GM12892 (cell line): ENCODE measurements around the gene ANGPTL4.
A peak's percentile ranks its signal among the peaks of the same experiment; 100 is the strongest.
"Not testable (repeated sequence)": the region's sequence is repeated elsewhere in the genome, so short reads cannot be mapped to it uniquely, and the experiment has no call there.

Source experiments
- DNase-seq: peaks from one replicate; pipeline ENCODE4 v3.0.0; 2011; ENCODE audit not compliant: insufficient read length
- FAIRE-seq: peaks from 2 replicates; lab custom pipeline; 2011; peaks lifted over from hg19 to GRCh38; lab: Jason Lieb, UNC
- POLR2A ChIP-seq: IDR thresholded peaks from 2 replicates; pipeline ENCODE4 v1.6.1; 2011; ENCODE audit warnings: low read depth, low read length, control low read depth
- POLR2AphosphoS5 ChIP-seq: IDR thresholded peaks from 2 replicates; pipeline ENCODE4 v1.6.1; 2011; ENCODE audit warnings: low read depth, low read length, control low read depth
- TAF1 ChIP-seq: IDR thresholded peaks from 2 replicates; pipeline ENCODE4 v1.6.1; 2011; ENCODE audit warnings: low read depth, mild to moderate bottlenecking, control low read depth, low read length, borderline replicate concordance

The ANGPTL4 gene

DNA sequence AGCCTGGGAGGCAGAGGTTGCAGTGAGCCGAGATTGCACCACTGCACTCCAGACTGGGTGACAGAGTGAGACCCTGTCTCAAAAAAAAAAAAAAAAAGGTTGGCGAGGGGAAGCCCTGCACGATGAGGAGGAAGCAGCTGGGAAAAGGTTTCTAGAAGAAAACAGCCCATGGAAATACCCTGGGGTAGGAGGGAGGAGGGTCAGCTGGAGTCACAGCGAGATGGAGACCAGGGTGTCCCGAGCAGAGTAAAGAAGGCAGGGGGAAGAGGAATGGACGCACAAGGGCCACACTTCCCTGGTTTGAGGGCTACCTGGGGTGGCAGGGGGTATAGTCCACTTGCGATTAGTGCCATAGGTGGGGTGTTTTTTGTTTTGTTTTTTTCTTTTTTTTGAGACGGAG, 27.3 kb upstream of the ANGPTL4 start:
- TF ChIP-seq POLR2A, result no peak
- TF ChIP-seq POLR2AphosphoS5, result no peak
- TF ChIP-seq TAF1, result no peak
- FAIRE-seq, result no peak
- DNase-seq, result no peak

DNA sequence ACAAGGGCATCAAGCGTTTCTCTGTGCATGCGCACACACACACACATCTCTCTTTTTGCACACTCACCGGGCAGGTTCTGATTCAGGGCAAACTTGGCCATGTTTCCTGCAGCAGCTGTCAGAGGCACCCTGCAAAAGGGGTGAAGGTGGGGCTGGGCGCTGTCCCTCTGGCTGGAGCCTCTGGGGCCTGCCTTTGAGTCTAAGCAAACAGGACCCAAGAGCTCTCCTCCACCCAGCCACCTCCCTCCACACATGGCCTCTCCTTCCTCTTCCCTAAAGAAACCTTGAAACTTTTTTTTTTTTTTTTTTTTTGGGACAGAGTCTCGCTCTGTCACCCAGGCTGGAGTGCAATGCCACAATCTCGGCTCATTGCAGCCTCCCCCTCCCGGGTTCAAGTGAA, 26.2 kb upstream of the ANGPTL4 start:
- DNase-seq, result no peak
- TF ChIP-seq POLR2A (no peak), TAF1 (no peak), POLR2AphosphoS5 (no peak)
- FAIRE-seq, result no peak

DNA sequence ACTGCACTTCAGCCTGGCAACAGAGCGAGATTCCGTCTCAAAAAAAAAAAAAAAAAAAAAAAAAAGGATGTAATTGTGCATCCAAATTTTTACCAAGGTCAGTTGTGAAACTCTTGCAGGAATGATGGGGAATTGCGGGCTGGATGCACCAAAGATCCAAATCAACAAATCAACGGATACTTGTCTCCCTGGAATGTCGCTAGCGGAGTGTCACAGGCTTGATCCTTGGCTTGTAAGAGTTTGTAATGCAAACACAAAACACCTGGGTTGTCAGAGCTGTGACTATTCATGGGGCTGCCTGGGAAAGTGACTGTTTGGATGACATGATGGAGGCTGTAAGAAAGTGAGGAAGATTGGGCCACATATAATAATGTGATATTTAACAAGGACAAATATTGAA, 25.1 kb upstream of the ANGPTL4 start:
- TF ChIP-seq POLR2AphosphoS5 (no peak), POLR2A (no peak), TAF1 (no peak)
- DNase-seq (no peak), FAIRE-seq (no peak)

DNA sequence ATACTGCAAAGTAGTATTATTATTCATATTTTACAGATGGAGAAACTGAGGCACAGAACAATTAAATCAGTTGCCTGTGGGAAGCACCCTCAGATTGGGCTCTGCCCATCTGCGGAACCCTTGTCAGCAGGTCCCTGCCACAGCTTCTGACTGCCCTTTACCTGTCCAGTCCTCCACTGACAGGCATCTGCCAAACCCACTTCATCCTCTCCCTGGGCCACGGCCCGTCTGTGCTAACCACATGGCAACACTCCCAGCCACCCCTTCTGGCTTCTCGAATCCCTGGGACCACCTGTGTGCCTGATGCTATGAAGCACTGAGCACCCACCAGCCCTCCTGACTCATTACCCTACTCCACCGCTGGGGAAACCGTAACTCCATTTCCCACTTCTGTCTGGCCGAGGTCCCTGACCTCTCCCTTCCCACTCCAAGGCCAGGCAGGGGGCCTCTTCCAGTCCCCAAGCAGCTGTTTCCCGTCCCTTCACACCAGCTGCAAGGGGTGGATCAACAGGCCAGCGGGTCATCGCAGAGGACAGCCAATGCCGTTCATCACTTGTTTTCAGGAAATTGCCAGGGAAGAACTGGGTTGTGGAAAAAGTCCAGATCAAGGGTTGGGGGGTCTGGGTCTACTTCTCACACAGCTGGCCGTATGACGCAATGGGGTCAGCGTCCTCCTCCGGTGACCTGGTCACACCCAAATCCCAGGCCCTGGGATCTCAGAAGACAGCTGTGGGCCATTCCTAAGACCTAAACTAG, 23.4 kb upstream of the ANGPTL4 start:
- FAIRE-seq, result no peak
- TF ChIP-seq TAF1 (no peak), POLR2A (no peak), POLR2AphosphoS5 (no peak)
- DNase-seq, result no peak

DNA sequence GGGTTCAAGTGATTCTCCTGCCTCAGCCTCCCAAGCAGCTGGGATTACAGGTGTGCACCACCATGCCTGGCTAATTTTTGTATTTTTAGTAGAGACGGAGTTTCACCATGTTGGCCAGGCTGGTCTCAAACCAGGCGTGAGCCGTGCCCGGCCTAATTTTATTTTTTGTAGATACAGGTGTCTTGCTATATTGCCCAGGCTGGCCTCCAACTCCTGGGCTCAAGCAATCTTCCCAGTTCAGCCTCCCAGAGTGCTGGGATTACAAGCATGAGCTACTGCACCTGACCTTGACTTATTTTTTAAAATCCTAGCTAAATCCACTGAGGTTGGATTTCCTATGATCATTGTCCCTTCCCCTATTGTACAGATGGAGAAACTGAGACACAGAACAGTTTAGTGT, 22.5 kb upstream of the ANGPTL4 start:
- not testable (repeated sequence) for FAIRE-seq, DNase-seq

DNA sequence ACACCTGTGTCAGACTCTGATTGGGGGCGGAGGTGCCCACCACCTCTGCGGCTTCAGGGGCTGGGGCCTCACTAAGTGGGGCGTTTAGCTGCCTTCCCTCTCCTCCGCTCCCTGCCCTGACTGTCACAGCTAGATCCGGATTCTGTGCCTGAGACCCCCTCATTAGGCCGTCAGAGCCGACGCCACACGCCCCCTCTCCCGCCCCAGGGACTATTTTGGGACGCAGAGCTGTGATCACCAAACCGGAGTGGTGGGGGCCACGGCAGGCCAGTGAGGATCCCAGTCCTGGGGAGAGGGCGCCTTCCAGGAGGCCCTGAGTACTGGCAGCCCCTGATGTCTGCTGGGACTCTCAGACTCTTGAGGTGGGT, 21.7 kb upstream of the ANGPTL4 start:
- FAIRE-seq, result no peak
- TF ChIP-seq POLR2AphosphoS5 (no peak), TAF1 (no peak), POLR2A (no peak)
- DNase-seq, result no peak

DNA sequence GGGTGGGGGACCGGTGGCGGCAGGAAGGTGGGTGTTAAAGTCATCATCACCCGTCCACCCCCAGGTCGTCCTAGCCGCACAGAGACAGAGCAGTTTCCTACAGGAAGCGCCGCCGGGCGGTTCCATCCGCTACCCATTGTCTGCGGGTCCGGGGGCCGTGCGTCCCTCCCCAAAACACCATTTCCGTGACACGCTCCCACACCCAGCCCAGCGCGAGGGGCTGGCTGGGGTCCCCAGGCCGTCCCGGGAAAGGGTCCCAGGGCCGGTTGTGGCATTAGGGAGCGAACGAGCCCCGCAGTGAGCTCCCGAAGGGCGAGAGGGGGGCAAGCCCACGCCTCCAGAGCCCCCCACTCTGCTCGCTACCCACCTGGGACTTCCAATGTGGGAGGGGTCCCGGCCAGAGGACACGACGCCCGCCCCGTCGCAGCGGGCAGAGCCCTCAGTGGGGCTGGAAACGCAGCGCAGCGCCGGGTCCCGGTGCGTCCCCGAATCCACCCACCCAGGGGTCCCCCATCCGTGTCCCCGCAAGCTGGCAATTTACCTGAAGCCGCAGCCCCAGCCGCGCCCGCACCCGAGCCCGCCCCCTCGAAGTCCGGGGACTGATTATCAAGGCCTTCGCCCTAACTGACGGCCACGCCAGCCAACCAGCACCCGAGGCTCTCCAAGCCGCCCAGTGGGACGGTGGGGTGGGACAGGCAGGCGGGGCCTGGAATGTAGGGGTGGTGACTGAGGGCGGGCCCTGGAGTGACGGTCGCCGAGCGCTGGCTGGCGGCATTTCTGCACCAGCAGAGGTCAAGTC, 21.1 kb upstream of the ANGPTL4 start, which contains the start of gene KANK3:
KANK3 (minus strand) TSS at position 579 of the 799 bp plus-strand sequence. CDS start 5,434 bp downstream, outside the sequence.
- TF ChIP-seq TAF1 (no peak), POLR2A (no peak), POLR2AphosphoS5 (no peak)
- peak; percentile 78 for FAIRE-seq
- DNase-seq, result peak; percentile 99

DNA sequence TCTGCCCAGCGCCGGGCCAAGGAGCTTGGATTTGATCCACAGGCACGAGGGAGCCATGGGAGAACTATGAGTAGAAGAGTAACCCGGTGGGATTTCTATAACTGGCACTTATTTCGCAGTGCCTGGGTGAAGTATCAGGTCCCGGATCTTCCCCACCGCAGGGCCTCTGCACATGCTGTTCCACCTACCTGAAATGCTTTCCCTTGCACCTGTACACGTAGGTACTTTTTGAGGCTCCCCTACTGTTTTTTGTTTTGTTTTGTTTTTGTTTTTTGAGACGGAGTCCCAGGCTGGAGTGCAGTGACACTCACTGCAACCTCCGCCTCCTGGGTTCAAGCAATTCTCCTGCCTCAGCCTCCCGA, 20.5 kb upstream of the ANGPTL4 start:
- DNase-seq, result no peak
- FAIRE-seq, result no peak
- TF ChIP-seq TAF1 (no peak), POLR2AphosphoS5 (no peak), POLR2A (no peak)

DNA sequence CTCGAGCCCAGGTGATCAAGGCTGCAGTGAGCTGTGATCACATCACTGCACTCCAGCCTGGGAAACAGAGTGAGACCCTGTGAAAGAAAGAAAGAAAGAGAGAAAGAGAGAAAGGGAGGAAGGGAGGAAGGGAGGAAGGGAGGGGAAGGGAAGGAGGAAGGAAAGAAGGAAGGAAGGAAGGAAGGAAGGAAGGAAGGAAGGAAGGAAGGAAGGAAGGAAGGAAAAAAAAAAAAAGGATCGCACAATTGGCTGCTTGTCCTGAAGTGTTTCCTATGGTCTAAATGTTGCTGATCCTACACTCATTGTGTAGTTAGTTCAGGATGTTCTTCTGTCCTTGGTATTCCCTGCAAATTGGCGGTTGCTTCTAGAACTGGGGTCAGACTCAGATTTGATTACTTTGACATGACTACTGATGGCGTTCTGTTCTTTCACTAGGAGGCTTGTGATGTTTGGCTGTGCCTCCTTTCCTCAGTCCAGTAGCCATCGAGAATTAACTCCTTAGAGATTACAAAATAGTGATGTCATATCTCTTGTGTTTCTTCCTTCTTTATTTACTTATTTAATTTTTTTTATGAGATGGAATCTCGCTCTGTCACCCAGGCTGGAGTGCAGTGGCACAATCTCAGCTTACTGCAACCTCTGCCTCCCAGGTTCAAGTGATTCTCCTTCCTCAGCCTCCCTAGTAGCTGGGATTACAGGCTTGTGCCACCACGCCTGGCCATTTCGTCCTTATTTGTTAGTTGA, 14.2 kb upstream of the ANGPTL4 start:
- not testable (repeated sequence) for FAIRE-seq

DNA sequence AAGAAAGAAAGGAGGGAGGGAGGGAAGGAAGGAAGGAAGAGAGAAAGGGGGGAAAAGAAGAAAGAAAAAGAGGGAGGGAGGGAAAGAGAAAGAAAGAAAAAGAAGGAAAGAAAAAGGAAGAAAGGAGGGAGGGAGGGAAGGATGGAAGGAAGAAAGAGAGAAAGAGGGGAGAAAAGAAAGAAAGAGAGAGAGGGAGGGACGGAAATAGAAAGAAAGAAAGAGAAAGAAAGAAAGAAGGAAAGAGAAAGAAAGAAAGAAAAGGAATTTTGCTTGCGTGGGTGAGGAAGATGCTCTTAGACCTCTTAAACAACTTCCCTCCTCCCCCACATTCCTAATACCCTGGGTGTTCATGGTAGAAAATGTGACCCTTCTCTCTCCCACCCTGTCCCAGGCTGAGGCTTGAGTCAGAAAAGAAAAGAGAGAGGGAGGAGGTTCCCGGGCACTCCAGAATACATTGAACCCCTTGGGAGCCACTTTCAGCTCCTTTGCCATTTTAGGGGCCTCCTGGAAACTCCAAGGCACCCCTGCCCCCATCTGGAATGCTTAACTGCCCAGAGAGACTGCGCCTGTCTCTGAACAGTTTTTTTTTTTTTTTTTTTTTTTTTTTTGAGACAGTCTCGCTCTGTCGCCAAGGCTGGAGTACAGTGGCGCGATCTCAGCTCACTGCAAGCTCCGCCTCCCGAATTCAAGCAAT, 11.7 kb upstream of the ANGPTL4 start:
- DNase-seq (no peak), FAIRE-seq (no peak)
- TF ChIP-seq POLR2A (no peak), POLR2AphosphoS5 (no peak), TAF1 (no peak)

More for the DNA sequence above, 14.2 kb upstream of the ANGPTL4 start:
- DNase-seq, result not testable (repeated sequence)

DNA sequence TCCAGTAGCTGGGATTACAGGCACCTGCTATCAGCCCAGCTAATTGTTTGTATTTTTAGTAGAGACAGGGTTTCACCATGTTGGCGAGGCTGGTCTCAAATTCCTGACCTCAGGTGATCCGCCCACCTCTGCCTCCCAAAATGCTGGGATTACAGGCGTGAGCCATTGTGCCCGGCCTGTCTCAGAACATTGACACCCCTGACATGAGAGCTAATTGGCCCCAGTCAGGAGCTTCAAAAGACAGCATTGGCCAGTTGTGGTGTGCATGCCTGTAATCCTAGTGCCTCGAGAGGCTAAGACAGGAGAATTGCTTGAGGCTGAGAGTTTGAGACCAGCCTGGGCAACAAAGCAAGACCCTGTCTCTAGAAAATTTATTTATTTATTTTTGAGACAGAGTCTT, 11.1 kb upstream of the ANGPTL4 start:
- DNase-seq, FAIRE-seq: not testable (repeated sequence)
